ENCODE data around the gene SREBF2.
"Not testable (repeated sequence)": the region's sequence is repeated elsewhere in the genome, so short reads cannot be mapped to it uniquely, and the experiment has no call there.

Gene SREBF2

GRCh38 chr22:41820447-41820846 is 12.5 kb upstream of the SREBF2 start:
- no peak for DNase-seq (ENCODE audit: low read depth in 1 of 2, low spot score in 1 of 2)

- no peak for DNase-seq (ENCODE audit: low read depth in 1 of 2, low spot score in 1 of 2)
Observed at GRCh38 chr22:41821471-41822316, 11.2 kb upstream of the SREBF2 start.

GRCh38 chr22:41822317-41823057 is 10.4 kb upstream of the SREBF2 start:
- DNase-seq (ENCODE audit: low read depth in 1 of 2, low spot score in 1 of 2), result peak in 1 of 2 donors; percentile 21

- DNase-seq (ENCODE audit: low read depth in 1 of 2, low spot score in 1 of 2), result no peak
Observed at GRCh38 chr22:41823797-41824196, 9.1 kb upstream of the SREBF2 start.

- no peak for DNase-seq (ENCODE audit: low read depth in 1 of 2, low spot score in 1 of 2)
Observed at GRCh38 chr22:41825376-41825775, 7.5 kb upstream of the SREBF2 start.

GRCh38 chr22:41826021-41826420 is 6.9 kb upstream of the SREBF2 start:
- no peak for DNase-seq (ENCODE audit: low read depth in 1 of 2, low spot score in 1 of 2)

GRCh38 chr22:41826430-41827383 is 6.2 kb upstream of the SREBF2 start:
- DNase-seq (ENCODE audit: low read depth in 1 of 2, low spot score in 1 of 2), result no peak

- no peak for DNase-seq (ENCODE audit: low read depth in 1 of 2, low spot score in 1 of 2)
Observed at GRCh38 chr22:41827671-41828070, 5.2 kb upstream of the SREBF2 start.

- no peak for DNase-seq (ENCODE audit: low read depth in 1 of 2, low spot score in 1 of 2)
Observed at GRCh38 chr22:41828516-41828915, 4.4 kb upstream of the SREBF2 start.

- no peak for DNase-seq (ENCODE audit: low read depth in 1 of 2, low spot score in 1 of 2)
Observed at GRCh38 chr22:41830174-41830573, 2.7 kb upstream of the SREBF2 start.

GRCh38 chr22:41831383-41831782 is 1.5 kb upstream of the SREBF2 start:
- DNase-seq (ENCODE audit: low read depth in 1 of 2, low spot score in 1 of 2), result no peak

GRCh38 chr22:41831828-41832552 is 915 bp upstream of the SREBF2 start:
- DNase-seq (ENCODE audit: low read depth in 1 of 2, low spot score in 1 of 2), result no peak

GRCh38 chr22:41833369-41834004 is 582 bp downstream of the SREBF2 start:
- peak; percentile 9 to 41 for DNase-seq (ENCODE audit: low read depth in 1 of 2, low spot score in 1 of 2)

- no peak for DNase-seq (ENCODE audit: low read depth in 1 of 2, low spot score in 1 of 2)
Observed at GRCh38 chr22:41834005-41834944, 1.4 kb downstream of the SREBF2 start.

- DNase-seq (ENCODE audit: low read depth in 1 of 2, low spot score in 1 of 2), result not testable (repeated sequence)
Observed at GRCh38 chr22:41835462-41835861, 2.6 kb downstream of the SREBF2 start.

GRCh38 chr22:41836551-41836950 is 3.6 kb downstream of the SREBF2 start:
- DNase-seq (ENCODE audit: low read depth in 1 of 2, low spot score in 1 of 2), result no peak

GRCh38 chr22:41838842-41839618 is 6.1 kb downstream of the SREBF2 start:
- no peak for DNase-seq (ENCODE audit: low read depth in 1 of 2, low spot score in 1 of 2)

- no peak for DNase-seq (ENCODE audit: low read depth in 1 of 2, low spot score in 1 of 2)
Observed at GRCh38 chr22:41840216-41840615, 7.3 kb downstream of the SREBF2 start.

Measured in activated T-helper 1 cell treated with anti-CD3 and anti-CD28 coated beads, Interleukin-2, amount 50 U/mL, for 16 hours (primary cell).